ENCODE results near the gene CMYA5.

GRCh38 chr5:79663212-79663611 lies 26.4 kb upstream of the CMYA5 start:
- no peak for TF ChIP-seq CTCF (IDR thresholded peaks at IDR 0.05; ENCODE audit: low read depth, low read length, poor library complexity, severe bottlenecking)
- TF ChIP-seq EZH2phosphoT487 (IDR thresholded peaks at IDR 0.05; ENCODE audit: borderline replicate concordance, low read length), result no peak

All from DOHH2 (cell line).